H9 (cell line): ENCODE data around the gene KCTD1. TPM values are rescaled to one million over a fixed set of nuclear protein-coding genes. Genes with fewer than 3 reads are reported as not detected.

Experiments used
- DNase-seq: peaks from one replicate; pipeline ENCODE4 v3.0.0-alpha.2; 2017
- H2AFZ ChIP-seq: one replicate; pipeline ENCODE4 v1.6.1; 2013; ENCODE audit warnings: mild to moderate bottlenecking, low read length, control low read depth, moderate library complexity
- H2AK5ac ChIP-seq: 2 replicates; pipeline ENCODE4 v1.6.1; 2013; ENCODE audit warnings: low read length, control low read depth, mixed read lengths; ENCODE audit not compliant: insufficient read length
- H2BK120ac ChIP-seq: one replicate; pipeline ENCODE4 v1.6.1; 2013; ENCODE audit warnings: low read depth, mild to moderate bottlenecking, low read length, control low read depth, inconsistent platforms; ENCODE audit not compliant: poor library complexity, severe bottlenecking
- H2BK12ac ChIP-seq: 2 replicates; pipeline ENCODE4 v1.6.1; 2013; ENCODE audit warnings: low read length, control low read depth, mixed read lengths, low read depth; ENCODE audit not compliant: insufficient read length
- H2BK15ac ChIP-seq: 2 replicates; pipeline ENCODE4 v1.6.1; 2013; ENCODE audit warnings: low read depth, low read length, control low read depth
- H2BK20ac ChIP-seq: one replicate; pipeline ENCODE4 v1.6.1; 2013; ENCODE audit warnings: low read depth, mild to moderate bottlenecking, low read length, control low read depth, inconsistent platforms; ENCODE audit not compliant: poor library complexity, severe bottlenecking
- H2BK5ac ChIP-seq: 2 replicates; pipeline ENCODE4 v1.6.1; 2013; ENCODE audit warnings: low read length, control low read depth, mixed read lengths; ENCODE audit not compliant: insufficient read length
- H3K14ac ChIP-seq: 2 replicates; pipeline ENCODE4 v1.6.1; 2013; ENCODE audit warnings: low read length, control low read depth; ENCODE audit not compliant: insufficient read depth
- H3K18ac ChIP-seq: 2 replicates; pipeline ENCODE4 v1.6.1; 2013; ENCODE audit warnings: low read depth, mild to moderate bottlenecking, mixed read lengths, low read length, control low read depth; ENCODE audit not compliant: insufficient read length
- H3K23ac ChIP-seq: 2 replicates; pipeline ENCODE4 v1.6.1; 2013; ENCODE audit warnings: low read length, control low read depth, mixed read lengths, low read depth; ENCODE audit not compliant: insufficient read length
- H3K23me2 ChIP-seq: 2 replicates; pipeline ENCODE4 v1.6.1; 2013; ENCODE audit warnings: low read depth, mild to moderate bottlenecking, mixed read lengths, low read length, control low read depth; ENCODE audit not compliant: insufficient read length, poor library complexity, severe bottlenecking
- H3K27ac ChIP-seq: 2 replicates; pipeline ENCODE4 v1.5.1; 2013; ENCODE audit warnings: low read length, control low read depth, mixed read lengths, low read depth; ENCODE audit not compliant: insufficient read length
- H3K27me3 ChIP-seq: 2 replicates; pipeline ENCODE4 v1.6.1; 2013; ENCODE audit warnings: low read length, control low read depth, inconsistent platforms; ENCODE audit not compliant: insufficient read depth
- H3K4ac ChIP-seq: 2 replicates; pipeline ENCODE4 v1.6.1; 2013; ENCODE audit warnings: low read depth, mild to moderate bottlenecking, control low read depth, inconsistent platforms, low read length, moderate library complexity
- H3K4me1 ChIP-seq: 2 replicates; pipeline ENCODE4 v1.6.1; 2013; ENCODE audit warnings: low read length, control low read depth, inconsistent platforms; ENCODE audit not compliant: insufficient read depth
- H3K4me2 ChIP-seq: 2 replicates; pipeline ENCODE4 v1.6.1; 2013; ENCODE audit warnings: low read length, control low read depth, mixed read lengths; ENCODE audit not compliant: insufficient read length, insufficient read depth
- H3K56ac ChIP-seq: 2 replicates; pipeline ENCODE4 v1.6.1; 2013; ENCODE audit warnings: low read depth, mild to moderate bottlenecking, mixed read lengths, low read length, control low read depth; ENCODE audit not compliant: insufficient read length
- H3K79me1 ChIP-seq: 2 replicates; pipeline ENCODE4 v1.6.1; 2013; ENCODE audit warnings: low read depth, mild to moderate bottlenecking, moderate library complexity, low read length, control low read depth, inconsistent platforms; ENCODE audit not compliant: insufficient read depth, poor library complexity, severe bottlenecking
- H3K79me2 ChIP-seq: 2 replicates; pipeline ENCODE4 v1.6.1; 2013; ENCODE audit warnings: low read length, control low read depth, inconsistent platforms; ENCODE audit not compliant: insufficient read depth
- H3K9ac ChIP-seq: 2 replicates; pipeline ENCODE4 v1.6.1; 2013; ENCODE audit warnings: low read length, control low read depth, mixed read lengths; ENCODE audit not compliant: insufficient read length; ENCODE audit errors: extremely low read depth
- H3K9me3 ChIP-seq: one replicate; pipeline ENCODE4 v1.6.1; 2013; ENCODE audit warnings: low read depth, low read length, inconsistent platforms; ENCODE audit not compliant: control insufficient read depth
- H3T11ph ChIP-seq: one replicate; pipeline ENCODE4 v1.6.1; 2013; ENCODE audit warnings: mild to moderate bottlenecking, low read length, control low read depth, inconsistent platforms
- H4K20me1 ChIP-seq: one replicate; pipeline ENCODE4 v1.6.1; 2013; ENCODE audit not compliant: control insufficient read depth, insufficient read length, insufficient read depth
- H4K5ac ChIP-seq: 2 replicates; pipeline ENCODE4 v1.6.1; 2013; ENCODE audit warnings: low read depth, mild to moderate bottlenecking, mixed read lengths, low read length, control low read depth; ENCODE audit not compliant: insufficient read length
- H4K8ac ChIP-seq: replicated peaks from 2 replicates; pipeline ENCODE4 v1.6.1; 2013; ENCODE audit warnings: low read length, control low read depth, mixed read lengths, low read depth; ENCODE audit not compliant: insufficient read length
- H4K91ac ChIP-seq: 2 replicates; pipeline ENCODE4 v1.6.1; 2013; ENCODE audit warnings: low read depth, mild to moderate bottlenecking, moderate library complexity, mixed read lengths, low read length, control low read depth; ENCODE audit not compliant: insufficient read length
- H3K27ac Mint-ChIP-seq, 3 experiments: 2 replicates in 2 of 3; 3 replicates in 1 of 3; pipeline ENCODE4 v1.8.0; 2020 to 2021; ENCODE audit warnings: mixed read lengths in 3 of 3, mild to moderate bottlenecking in 1 of 3, moderate library complexity in 1 of 3
- H3K27me3 Mint-ChIP-seq: 2 replicates; pipeline ENCODE4 v1.8.0; 2021; ENCODE audit warnings: low read depth, mild to moderate bottlenecking, moderate library complexity, mixed read lengths
- H3K36me3 Mint-ChIP-seq, 3 experiments: 2 replicates in 2 of 3; 3 replicates in 1 of 3; pipeline ENCODE4 v1.8.0; 2020 to 2021; ENCODE audit warnings: low read depth in 3 of 3, mixed read lengths in 3 of 3; ENCODE audit not compliant: insufficient read depth in 1 of 3
- H3K4me1 Mint-ChIP-seq, 2 experiments: 2 replicates each; pipeline ENCODE4 v1.8.0; 2020; ENCODE audit warnings: mixed read lengths in 2 of 2
- H3K4me3 Mint-ChIP-seq, 2 experiments: 2 replicates in 1 of 2; 3 replicates in 1 of 2; pipeline ENCODE4 v1.8.0; 2020 to 2021; ENCODE audit warnings: mild to moderate bottlenecking in 2 of 2, mixed read lengths in 2 of 2, moderate library complexity in 1 of 2
- H3K9me3 Mint-ChIP-seq, 2 experiments: 2 replicates in 1 of 2; 3 replicates in 1 of 2; pipeline ENCODE4 v1.8.0; 2020; ENCODE audit warnings: mild to moderate bottlenecking in 2 of 2, mixed read lengths in 2 of 2, moderate library complexity in 1 of 2
- WGBS: extraction: QIAGEN DNeasy Blood & Tissue Kit; methylation state at CpG from one replicate; pipeline ENCODE4 v1.1.7; 2013; ENCODE audit warnings: missing lambda C conversion rate, low lambda C conversion rate, mixed read lengths; ENCODE audit not compliant: insufficient read length; ENCODE audit errors: extremely low coverage; 5-methylcytosine and 5-hydroxymethylcytosine counted together
- total RNA-seq: library from RNA; stranded (reverse); gene quantifications from 2 replicates; pipeline ENCODE4 v1.2.1, GENCODE V29; 2021
- TF ChIP-seq, protein P1 (sequence below): fragments of 200-600 bp; sonication (generic); conservative IDR thresholded peaks from 3 replicates; pipeline ENCODE4 v1.8.0; 2021; ENCODE audit warnings: antibody characterized with exemption, mild to moderate bottlenecking

KCTD1 gene
- total RNA-seq, 1 experiment from 2014 or later, result 10.8 TPM

DNA sequence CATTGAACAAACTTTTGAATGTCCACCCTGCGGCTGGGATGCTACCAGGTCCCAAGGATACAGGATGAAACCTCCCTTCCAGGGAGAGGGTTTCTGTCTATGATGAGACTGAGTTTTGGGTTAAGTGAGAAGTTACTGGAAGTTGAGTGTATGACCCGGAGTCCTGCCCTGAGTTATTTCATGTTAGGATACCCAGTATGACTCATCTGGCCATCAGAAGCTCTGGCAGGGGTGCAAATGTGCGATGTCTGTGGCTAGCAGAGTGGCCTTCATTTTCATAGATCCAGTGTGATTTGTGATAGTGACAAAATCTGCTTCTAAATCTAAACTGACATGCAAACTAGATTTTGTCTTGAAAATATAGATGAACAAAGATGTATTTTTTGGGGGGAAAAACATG is 55.3 kb downstream of the KCTD1 start:
- H4K20me1 ChIP-seq, result no peaks in the 10 kb centered on the region
- H3K23me2 ChIP-seq, result no peaks in the 10 kb centered on the region
- peaks cover 3 to 7% (median 4%) of the 10 kb centered on the region in 3 experiments; a peak in 5 of 7 replicates for H3K36me3 Mint-ChIP-seq
- H3K4ac ChIP-seq, result no peak overlapping the region
- no peak overlapping the region; a peak in 1 of 7 replicates for H3K27ac Mint-ChIP-seq
- no peak overlapping the region for H3K14ac ChIP-seq
- no peak for DNase-seq
- H3K27ac ChIP-seq, result no peak overlapping the region
- no peak overlapping the region for H2BK20ac ChIP-seq
- no peak overlapping the region for H3K9ac ChIP-seq
- H3K4me1 ChIP-seq, result no peaks in the 10 kb centered on the region; the same call in 1 of the 2 replicates
- H3K79me2 ChIP-seq, result no peaks in the 10 kb centered on the region
- H3T11ph ChIP-seq, result no peak overlapping the region
- no peaks in the 10 kb centered on the region for H3K27me3 Mint-ChIP-seq
- no peak overlapping the region for H2AK5ac ChIP-seq
- no peak overlapping the region for H2AFZ ChIP-seq
- no peak overlapping the region for H3K56ac ChIP-seq
- no peak overlapping the region for H3K18ac ChIP-seq
- no peak overlapping the region for H2BK12ac ChIP-seq
- H2BK15ac ChIP-seq, result no peak overlapping the region
- TF ChIP-seq, protein P1, sequence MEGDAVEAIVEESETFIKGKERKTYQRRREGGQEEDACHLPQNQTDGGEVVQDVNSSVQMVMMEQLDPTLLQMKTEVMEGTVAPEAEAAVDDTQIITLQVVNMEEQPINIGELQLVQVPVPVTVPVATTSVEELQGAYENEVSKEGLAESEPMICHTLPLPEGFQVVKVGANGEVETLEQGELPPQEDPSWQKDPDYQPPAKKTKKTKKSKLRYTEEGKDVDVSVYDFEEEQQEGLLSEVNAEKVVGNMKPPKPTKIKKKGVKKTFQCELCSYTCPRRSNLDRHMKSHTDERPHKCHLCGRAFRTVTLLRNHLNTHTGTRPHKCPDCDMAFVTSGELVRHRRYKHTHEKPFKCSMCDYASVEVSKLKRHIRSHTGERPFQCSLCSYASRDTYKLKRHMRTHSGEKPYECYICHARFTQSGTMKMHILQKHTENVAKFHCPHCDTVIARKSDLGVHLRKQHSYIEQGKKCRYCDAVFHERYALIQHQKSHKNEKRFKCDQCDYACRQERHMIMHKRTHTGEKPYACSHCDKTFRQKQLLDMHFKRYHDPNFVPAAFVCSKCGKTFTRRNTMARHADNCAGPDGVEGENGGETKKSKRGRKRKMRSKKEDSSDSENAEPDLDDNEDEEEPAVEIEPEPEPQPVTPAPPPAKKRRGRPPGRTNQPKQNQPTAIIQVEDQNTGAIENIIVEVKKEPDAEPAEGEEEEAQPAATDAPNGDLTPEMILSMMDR, result no peak
- H3K23ac ChIP-seq, result no peak overlapping the region
- no peak overlapping the region for H4K5ac ChIP-seq
- no peaks in the 10 kb centered on the region for H3K79me1 ChIP-seq
- peaks cover 0 to 3% of the 10 kb centered on the region in 2 experiments; a peak in 1 of 5 replicates for H3K9me3 Mint-ChIP-seq
- no peak overlapping the region for H3K4me2 ChIP-seq
- no CpG with 5 or more reads among the region's 3 CpGs for whole genome bisulfite sequencing
- H3K4me3 Mint-ChIP-seq, result no peak overlapping the region
- no peaks in the 10 kb centered on the region for H3K9me3 ChIP-seq
- no peak overlapping the region for H4K8ac ChIP-seq
- no peak overlapping the region for H2BK120ac ChIP-seq
- H2BK5ac ChIP-seq, result no peak overlapping the region
- H3K27me3 ChIP-seq, result no peaks in the 10 kb centered on the region
- H3K4me1 Mint-ChIP-seq, result peaks cover 12 to 13% of the 10 kb centered on the region in 2 experiments
- no peak overlapping the region for H4K91ac ChIP-seq
